HUES48 (cell line): Measurements from ENCODE around the gene SUPT4H1.

Experiments used
- H3K27ac ChIP-seq: one replicate; pipeline ENCODE4 v1.7.0; 2013; ENCODE audit warnings: low read depth, low read length, inconsistent platforms
- H3K27me3 ChIP-seq: 2 replicates; pipeline ENCODE4 v1.6.1; 2013; ENCODE audit warnings: mild to moderate bottlenecking, low read length; ENCODE audit not compliant: control insufficient read depth, insufficient read depth
- H3K36me3 ChIP-seq: 2 replicates; pipeline ENCODE4 v1.6.1; 2013; ENCODE audit warnings: low read length; ENCODE audit not compliant: control insufficient read depth, insufficient read depth
- H3K4me1 ChIP-seq: 2 replicates; pipeline ENCODE4 v1.6.1; 2013; ENCODE audit warnings: mild to moderate bottlenecking, low read length; ENCODE audit not compliant: control insufficient read depth, insufficient read depth
- H3K4me3 ChIP-seq: 2 replicates; pipeline ENCODE4 v1.5.1; 2013; ENCODE audit warnings: mild to moderate bottlenecking, low read depth, low read length
- H3K9ac ChIP-seq: 2 replicates; pipeline ENCODE4 v1.6.1; 2013; ENCODE audit warnings: mild to moderate bottlenecking, low read depth, low read length, moderate library complexity
- H3K9me3 ChIP-seq: 2 replicates; pipeline ENCODE4 v1.6.1; 2013; ENCODE audit warnings: low read length; ENCODE audit not compliant: control insufficient read depth, insufficient read depth

SUPT4H1 gene

GRCh38 chr17:58326609-58327362, 25.2 kb downstream of the SUPT4H1 start:
- H3K4me3 ChIP-seq: no peak overlapping the region
- H3K27me3 ChIP-seq: peaks cover 27% of the 10 kb centered on the region
- no peaks in the 10 kb centered on the region for H3K9me3 ChIP-seq
- no peak overlapping the region for H3K27ac ChIP-seq
- H3K4me1 ChIP-seq: peaks cover 27% of the 10 kb centered on the region
- no peaks in the 10 kb centered on the region for H3K36me3 ChIP-seq
- H3K9ac ChIP-seq: no peak overlapping the region

GRCh38 chr17:58325976-58326468, 26.0 kb downstream of the SUPT4H1 start:
- peaks cover 24% of the 10 kb centered on the region for H3K4me1 ChIP-seq
- no peak overlapping the region for H3K9ac ChIP-seq
- H3K36me3 ChIP-seq: no peaks in the 10 kb centered on the region
- H3K9me3 ChIP-seq: no peaks in the 10 kb centered on the region
- H3K27me3 ChIP-seq: peaks cover 27% of the 10 kb centered on the region
- H3K4me3 ChIP-seq: no peak overlapping the region
- H3K27ac ChIP-seq: no peak overlapping the region

- no peaks in the 10 kb centered on the region for H3K9me3 ChIP-seq
- H3K27me3 ChIP-seq: peaks cover 27% of the 10 kb centered on the region
- no peak overlapping the region for H3K9ac ChIP-seq
- no peak overlapping the region for H3K27ac ChIP-seq
- H3K4me3 ChIP-seq: no peak overlapping the region
- H3K36me3 ChIP-seq: no peaks in the 10 kb centered on the region
- H3K4me1 ChIP-seq: peaks cover 22% of the 10 kb centered on the region
Measured at GRCh38 chr17:58325289-58325726, 26.7 kb downstream of the SUPT4H1 start.

- Histone ChIP-seq H3K27ac (no peak overlapping the region), H3K36me3 (no peaks in the 10 kb centered on the region)
Measured at GRCh38 chr17:58324409-58325288, 27.4 kb downstream of the SUPT4H1 start.

GRCh38 chr17:58324056-58324408, 28.0 kb downstream of the SUPT4H1 start:
- peak overlapping the region; percentile 57; the same call in 1 of the 2 replicates for H3K9ac ChIP-seq
- H3K4me3 ChIP-seq: peak overlapping the region; percentile 77
- no peaks in the 10 kb centered on the region for H3K9me3 ChIP-seq
- H3K27me3 ChIP-seq: peaks cover 27% of the 10 kb centered on the region
- peaks cover 19% of the 10 kb centered on the region for H3K4me1 ChIP-seq
- no peak overlapping the region for H3K27ac ChIP-seq
- no peaks in the 10 kb centered on the region for H3K36me3 ChIP-seq

More at GRCh38 chr17:58324409-58325288, 27.4 kb downstream of the SUPT4H1 start:
- Histone ChIP-seq H3K4me3 (peak overlapping the region; percentile 77), H3K4me1 (peaks cover 22% of the 10 kb centered on the region), H3K9me3 (no peaks in the 10 kb centered on the region), H3K9ac (peak overlapping the region; percentile 57), H3K27me3 (peaks cover 27% of the 10 kb centered on the region)

- H3K9me3 ChIP-seq: no peaks in the 10 kb centered on the region
- peaks cover 27% of the 10 kb centered on the region for H3K27me3 ChIP-seq
- H3K27ac ChIP-seq: no peak overlapping the region
- no peaks in the 10 kb centered on the region for H3K36me3 ChIP-seq
- H3K4me3 ChIP-seq: peak overlapping the region; percentile 77
- H3K4me1 ChIP-seq: peaks cover 16% of the 10 kb centered on the region
- H3K9ac ChIP-seq: no peak overlapping the region
Measured at GRCh38 chr17:58323366-58324055, 28.5 kb downstream of the SUPT4H1 start.

- no peaks in the 10 kb centered on the region for H3K36me3 ChIP-seq
- peaks cover 16% of the 10 kb centered on the region for H3K4me1 ChIP-seq
- H3K4me3 ChIP-seq: no peak overlapping the region
- no peaks in the 10 kb centered on the region for H3K9me3 ChIP-seq
- no peak overlapping the region for H3K9ac ChIP-seq
- H3K27ac ChIP-seq: no peak overlapping the region
- peaks cover 27% of the 10 kb centered on the region for H3K27me3 ChIP-seq
Measured at GRCh38 chr17:58322581-58323185, 29.3 kb downstream of the SUPT4H1 start.

- Histone ChIP-seq H3K36me3 (no peaks in the 10 kb centered on the region), H3K27ac (no peak overlapping the region), H3K9me3 (no peaks in the 10 kb centered on the region), H3K4me3 (no peak overlapping the region), H3K4me1 (peaks cover 16% of the 10 kb centered on the region), H3K9ac (no peak overlapping the region), H3K27me3 (peaks cover 27% of the 10 kb centered on the region)
Measured at GRCh38 chr17:58321571-58322525, 30.2 kb downstream of the SUPT4H1 start.

GRCh38 chr17:58320570-58321323, 31.3 kb downstream of the SUPT4H1 start:
- H3K27me3 ChIP-seq: peaks cover 27% of the 10 kb centered on the region
- H3K9ac ChIP-seq: no peak overlapping the region
- no peak overlapping the region for H3K4me3 ChIP-seq
- peaks cover 15% of the 10 kb centered on the region for H3K4me1 ChIP-seq
- H3K36me3 ChIP-seq: no peaks in the 10 kb centered on the region
- no peaks in the 10 kb centered on the region for H3K9me3 ChIP-seq
- H3K27ac ChIP-seq: no peak overlapping the region
